HepG2 (cell line): ENCODE results near the gene DLL3. TPM values are rescaled to one million over a fixed set of nuclear protein-coding genes. Genes with fewer than 3 reads are reported as not detected.
A peak's percentile ranks its signal among the peaks of the same experiment; 100 is the strongest.

ENCODE experiments used
- BCLAF1 ChIP-seq: fragments of 450-650 bp; IDR thresholded peaks from 2 replicates; pipeline ENCODE4 v1.6.1; 2017; ENCODE audit warnings: mild to moderate bottlenecking
- CENPBD1 ChIP-seq: sonication (generic); formaldehyde crosslinking; IDR thresholded peaks from 2 replicates; pipeline ENCODE4 v1.8.0; 2022; ENCODE audit warnings: missing genetic modification reagents, low read depth, mild to moderate bottlenecking, borderline replicate concordance
- FOXO4 ChIP-seq: sonication (generic); formaldehyde crosslinking; conservative IDR thresholded peaks from 2 replicates; pipeline ENCODE4 v1.8.1; 2023; ENCODE audit warnings: missing genetic modification reagents
- HHEX ChIP-seq: IDR thresholded peaks from 2 replicates; pipeline ENCODE4 v1.6.1; 2016; ENCODE audit warnings: control low read depth
- HOXA5 ChIP-seq: sonication (generic); formaldehyde crosslinking; IDR thresholded peaks from 2 replicates; pipeline ENCODE4 v1.4.0; 2020; ENCODE audit warnings: missing genetic modification reagents
- MZF1 ChIP-seq: sonication (generic); formaldehyde crosslinking; IDR thresholded peaks from 2 replicates; pipeline ENCODE4 v1.8.1; 2023; ENCODE audit warnings: mild to moderate bottlenecking, missing genetic modification reagents, borderline replicate concordance
- NCOA1 ChIP-seq: sonication (generic); formaldehyde crosslinking; IDR thresholded peaks from 2 replicates; pipeline ENCODE4 v1.9.0; 2021; ENCODE audit warnings: missing genetic modification reagents
- NFYC ChIP-seq: IDR thresholded peaks from 2 replicates; pipeline ENCODE4 v1.6.1; 2016; ENCODE audit warnings: missing genetic modification reagents, missing compliant biosample characterization
- SIN3A ChIP-seq: IDR thresholded peaks from 2 replicates; pipeline ENCODE4 v1.6.1; 2011; ENCODE audit warnings: low read depth, mild to moderate bottlenecking, control low read depth, low read length, borderline replicate concordance
- SMAD3 ChIP-seq: sonication (generic); formaldehyde crosslinking; IDR thresholded peaks from 2 replicates; pipeline ENCODE4 v1.4.0; 2020; ENCODE audit warnings: missing genetic modification reagents
- THYN1 ChIP-seq: sonication (generic); formaldehyde crosslinking; IDR thresholded peaks from 2 replicates; pipeline ENCODE4 v1.8.1; 2023; ENCODE audit warnings: low read depth, mild to moderate bottlenecking, moderate library complexity, missing genetic modification reagents, borderline replicate concordance
- WIZ ChIP-seq: sonication (generic); formaldehyde crosslinking; IDR thresholded peaks from 2 replicates; pipeline ENCODE4 v1.5.1; 2020; ENCODE audit warnings: mild to moderate bottlenecking, missing genetic modification reagents
- XBP1 ChIP-seq: sonication (generic); formaldehyde crosslinking; IDR thresholded peaks from 2 replicates; pipeline ENCODE4 v1.5.0; 2020; ENCODE audit warnings: missing genetic modification reagents
- XRCC5 ChIP-seq: fragments of 200-400 bp; formaldehyde crosslinking; optimal IDR thresholded peaks from 2 replicates; pipeline ENCODE3; 2017; ENCODE audit warnings: mild to moderate bottlenecking, low read length
- ZNF160 ChIP-seq: sonication (generic); formaldehyde crosslinking; IDR thresholded peaks from 2 replicates; pipeline ENCODE4 v1.8.0; 2022; ENCODE audit warnings: mild to moderate bottlenecking, inconsistent platforms, missing genetic modification reagents
- ZNF296 ChIP-seq: sonication (generic); formaldehyde crosslinking; conservative IDR thresholded peaks from 2 replicates; pipeline ENCODE4 v1.5.0; 2020; ENCODE audit warnings: mild to moderate bottlenecking, missing genetic modification reagents
- ZNF549 ChIP-seq: sonication (generic); formaldehyde crosslinking; IDR thresholded peaks from 2 replicates; pipeline ENCODE4 v1.5.0; 2020; ENCODE audit warnings: missing genetic modification reagents
- ZNF563 ChIP-seq: sonication (generic); formaldehyde crosslinking; IDR thresholded peaks from 2 replicates; pipeline ENCODE4 v1.8.0; 2022; ENCODE audit warnings: mild to moderate bottlenecking, moderate library complexity, missing genetic modification reagents
- ZNF737 ChIP-seq: sonication (generic); formaldehyde crosslinking; IDR thresholded peaks from 2 replicates; pipeline ENCODE4 v1.5.0; 2020; ENCODE audit warnings: missing genetic modification reagents, mild to moderate bottlenecking, borderline replicate concordance
- polyA plus RNA-seq, 8 experiments: library from polyadenylated mRNA; depleted of rRNA in 3 of 8; stranded (reverse) in 7 of 8; unstranded in 1 of 8; fragments of >200 nt; fragmentation: Illumina TruSeq in 4 of 8; extraction: Trizol in 4 of 8; gene quantifications; 2 replicates each; pipeline versions ENCODE4 v1.2.1 to v1.2.3, GENCODE V29; 2011 to 2016; ENCODE audit warnings: low read depth in 4 of 8, missing spikeins in 1 of 8, mixed read lengths in 1 of 8; ENCODE audit not compliant: insufficient read depth in 1 of 8
- total RNA-seq, 5 experiments: library from RNA; depleted of rRNA; stranded (reverse); fragments of >200 nt; fragmentation: Illumina TruSeq; extraction: Trizol; gene quantifications; 2 replicates each; pipeline ENCODE4 v1.2.3, GENCODE V29; 2016; ENCODE audit warnings: low read depth in 1 of 5
- TF ChIP-seq, protein P1 (sequence below): sonication (generic); formaldehyde crosslinking; IDR thresholded peaks from 2 replicates; pipeline ENCODE4 v1.4.0; 2020; ENCODE audit warnings: mild to moderate bottlenecking, missing genetic modification reagents
- TF ChIP-seq, protein P2 (sequence below): sonication (generic); formaldehyde crosslinking; IDR thresholded peaks from 2 replicates; pipeline ENCODE4 v1.4.0; 2020; ENCODE audit warnings: missing genetic modification reagents

DLL3 gene
- total and polyA plus RNA-seq, 2 of the 13 experiments (the other 11 are each of a cell fraction or from before 2014, with no cell fraction given) = 0.35 to 0.55 TPM

DNA sequence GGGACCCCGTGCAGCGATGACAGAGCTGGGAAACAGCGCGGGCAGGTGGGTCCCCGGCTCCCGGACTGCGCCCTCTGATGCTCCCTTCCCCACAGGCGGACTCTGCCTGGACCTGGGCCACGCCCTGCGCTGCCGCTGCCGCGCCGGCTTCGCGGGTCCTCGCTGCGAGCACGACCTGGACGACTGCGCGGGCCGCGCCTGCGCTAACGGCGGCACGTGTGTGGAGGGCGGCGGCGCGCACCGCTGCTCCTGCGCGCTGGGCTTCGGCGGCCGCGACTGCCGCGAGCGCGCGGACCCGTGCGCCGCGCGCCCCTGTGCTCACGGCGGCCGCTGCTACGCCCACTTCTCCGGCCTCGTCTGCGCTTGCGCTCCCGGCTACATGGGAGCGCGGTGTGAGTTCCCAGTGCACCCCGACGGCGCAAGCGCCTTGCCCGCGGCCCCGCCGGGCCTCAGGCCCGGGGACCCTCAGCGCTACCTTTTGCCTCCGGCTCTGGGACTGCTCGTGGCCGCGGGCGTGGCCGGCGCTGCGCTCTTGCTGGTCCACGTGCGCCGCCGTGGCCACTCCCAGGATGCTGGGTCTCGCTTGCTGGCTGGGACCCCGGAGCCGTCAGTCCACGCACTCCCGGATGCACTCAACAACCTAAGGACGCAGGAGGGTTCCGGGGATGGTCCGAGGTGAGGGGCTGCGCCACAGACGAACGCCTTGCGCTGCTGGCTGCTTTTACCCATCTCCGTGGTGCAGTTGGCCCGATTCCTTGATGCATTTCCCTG is 8.4 kb downstream of the DLL3 start (continued):
- TF ChIP-seq FOXO4 (no peak), SMAD3 (CRISPR knock-in tag) (no peak), SIN3A (no peak), NCOA1 (CRISPR knock-in tag) (no peak), MZF1 (CRISPR knock-in tag) (no peak), ZNF160 (CRISPR knock-in tag) (peak; percentile 88; the same call in 1 of the 2 replicates), XBP1 (CRISPR knock-in tag) (peak; percentile 82; the same call in 1 of the 2 replicates), WIZ (CRISPR knock-in tag) (0 out of 2 replicates have a peak, but pooled peaks have one; percentile 59), CENPBD1 (CRISPR knock-in tag) (no peak; the same call in 1 of the 2 replicates), ZNF549 (CRISPR knock-in tag) (peak; percentile 79; the same call in 1 of the 2 replicates), NFYC (no peak), BCLAF1 (no peak), ZNF296 (CRISPR knock-in tag) (no peak; the same call in 1 of the 2 replicates), ZNF737 (no peak), HHEX (CRISPR knock-in tag) (no peak), XRCC5 (no peak), THYN1 (CRISPR knock-in tag) (no peak), ZNF563 (CRISPR knock-in tag) (peak; percentile 97), HOXA5 (CRISPR knock-in tag) (peak; percentile 74; the same call in 1 of the 2 replicates)
- TF ChIP-seq, protein P1, sequence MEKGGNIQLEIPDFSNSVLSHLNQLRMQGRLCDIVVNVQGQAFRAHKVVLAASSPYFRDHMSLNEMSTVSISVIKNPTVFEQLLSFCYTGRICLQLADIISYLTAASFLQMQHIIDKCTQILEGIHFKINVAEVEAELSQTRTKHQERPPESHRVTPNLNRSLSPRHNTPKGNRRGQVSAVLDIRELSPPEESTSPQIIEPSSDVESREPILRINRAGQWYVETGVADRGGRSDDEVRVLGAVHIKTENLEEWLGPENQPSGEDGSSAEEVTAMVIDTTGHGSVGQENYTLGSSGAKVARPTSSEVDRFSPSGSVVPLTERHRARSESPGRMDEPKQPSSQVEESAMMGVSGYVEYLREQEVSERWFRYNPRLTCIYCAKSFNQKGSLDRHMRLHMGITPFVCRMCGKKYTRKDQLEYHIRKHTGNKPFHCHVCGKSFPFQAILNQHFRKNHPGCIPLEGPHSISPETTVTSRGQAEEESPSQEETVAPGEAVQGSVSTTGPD (CRISPR knock-in tag) = no peak
- TF ChIP-seq, protein P2, sequence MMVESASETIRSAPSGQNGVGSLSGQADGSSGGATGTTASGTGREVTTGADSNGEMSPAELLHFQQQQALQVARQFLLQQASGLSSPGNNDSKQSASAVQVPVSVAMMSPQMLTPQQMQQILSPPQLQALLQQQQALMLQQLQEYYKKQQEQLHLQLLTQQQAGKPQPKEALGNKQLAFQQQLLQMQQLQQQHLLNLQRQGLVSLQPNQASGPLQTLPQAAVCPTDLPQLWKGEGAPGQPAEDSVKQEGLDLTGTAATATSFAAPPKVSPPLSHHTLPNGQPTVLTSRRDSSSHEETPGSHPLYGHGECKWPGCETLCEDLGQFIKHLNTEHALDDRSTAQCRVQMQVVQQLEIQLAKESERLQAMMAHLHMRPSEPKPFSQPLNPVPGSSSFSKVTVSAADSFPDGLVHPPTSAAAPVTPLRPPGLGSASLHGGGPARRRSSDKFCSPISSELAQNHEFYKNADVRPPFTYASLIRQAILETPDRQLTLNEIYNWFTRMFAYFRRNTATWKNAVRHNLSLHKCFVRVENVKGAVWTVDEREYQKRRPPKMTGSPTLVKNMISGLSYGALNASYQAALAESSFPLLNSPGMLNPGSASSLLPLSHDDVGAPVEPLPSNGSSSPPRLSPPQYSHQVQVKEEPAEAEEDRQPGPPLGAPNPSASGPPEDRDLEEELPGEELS (CRISPR knock-in tag) = peak; percentile 67; the same call in 1 of the 2 replicates
